ENCODE data around the gene CLCNKB. TPM values are rescaled to one million over a fixed set of nuclear protein-coding genes. Genes with fewer than 3 reads are reported as not detected.

The CLCNKB gene
- total RNA-seq, 4 donors from 2014 or later, result not detected

DNA sequence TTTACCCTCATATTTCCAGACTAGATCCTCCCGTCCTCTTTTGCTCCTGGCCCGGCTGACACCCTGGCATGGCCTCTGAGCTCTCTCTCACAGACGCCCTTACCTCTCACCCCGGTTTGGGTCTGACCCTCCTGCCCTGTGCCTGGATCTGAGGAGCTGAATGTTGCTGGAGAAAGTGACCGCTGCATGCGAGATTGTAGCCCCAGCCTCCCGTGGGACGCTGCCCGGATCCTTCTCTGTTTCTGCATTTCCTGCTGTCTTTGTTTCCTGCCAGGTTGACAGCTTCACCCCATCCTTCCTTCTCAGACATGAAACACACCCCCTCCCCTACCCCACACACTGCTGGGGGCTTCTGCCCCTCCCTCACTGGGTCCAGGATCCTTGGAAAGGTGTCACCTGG is 20.3 kb downstream of the CLCNKB start:
- intact Hi-C loops (cut with DNase I; ENCODE audit: low total_unique reads) (no loop called here), in situ Hi-C loops (cut with MboI; ENCODE audit: low sequenced_read_pairs in 4 of 4) (loop anchor here in 1 of 4 donors (25.0 kb wide), 1 partner anchor 252 kb away; the partner anchor contains the start of gene UQCRHL)
- TF ChIP-seq, protein P1, sequence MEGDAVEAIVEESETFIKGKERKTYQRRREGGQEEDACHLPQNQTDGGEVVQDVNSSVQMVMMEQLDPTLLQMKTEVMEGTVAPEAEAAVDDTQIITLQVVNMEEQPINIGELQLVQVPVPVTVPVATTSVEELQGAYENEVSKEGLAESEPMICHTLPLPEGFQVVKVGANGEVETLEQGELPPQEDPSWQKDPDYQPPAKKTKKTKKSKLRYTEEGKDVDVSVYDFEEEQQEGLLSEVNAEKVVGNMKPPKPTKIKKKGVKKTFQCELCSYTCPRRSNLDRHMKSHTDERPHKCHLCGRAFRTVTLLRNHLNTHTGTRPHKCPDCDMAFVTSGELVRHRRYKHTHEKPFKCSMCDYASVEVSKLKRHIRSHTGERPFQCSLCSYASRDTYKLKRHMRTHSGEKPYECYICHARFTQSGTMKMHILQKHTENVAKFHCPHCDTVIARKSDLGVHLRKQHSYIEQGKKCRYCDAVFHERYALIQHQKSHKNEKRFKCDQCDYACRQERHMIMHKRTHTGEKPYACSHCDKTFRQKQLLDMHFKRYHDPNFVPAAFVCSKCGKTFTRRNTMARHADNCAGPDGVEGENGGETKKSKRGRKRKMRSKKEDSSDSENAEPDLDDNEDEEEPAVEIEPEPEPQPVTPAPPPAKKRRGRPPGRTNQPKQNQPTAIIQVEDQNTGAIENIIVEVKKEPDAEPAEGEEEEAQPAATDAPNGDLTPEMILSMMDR (IDR thresholded peaks at IDR 0.05 in 4 of 5, conservative IDR thresholded peaks at IDR 0.05 in 1 of 5), result no peak
- no peak for TF ChIP-seq POLR2A (IDR thresholded peaks at IDR 0.05)
- Histone ChIP-seq H3K4me1 (peaks cover 12 to 14% of the 10 kb centered on the region in 2 donors), H3K27ac (no peak overlapping the region), H3K36me3 (no peaks in the 10 kb centered on the region), H3K4me3 (no peak overlapping the region), H3K27me3 (no peaks in the 10 kb centered on the region), H3K9me3 (no peaks in the 10 kb centered on the region)
- DNase-seq, result no peak
- no peak for ATAC-seq

DNA sequence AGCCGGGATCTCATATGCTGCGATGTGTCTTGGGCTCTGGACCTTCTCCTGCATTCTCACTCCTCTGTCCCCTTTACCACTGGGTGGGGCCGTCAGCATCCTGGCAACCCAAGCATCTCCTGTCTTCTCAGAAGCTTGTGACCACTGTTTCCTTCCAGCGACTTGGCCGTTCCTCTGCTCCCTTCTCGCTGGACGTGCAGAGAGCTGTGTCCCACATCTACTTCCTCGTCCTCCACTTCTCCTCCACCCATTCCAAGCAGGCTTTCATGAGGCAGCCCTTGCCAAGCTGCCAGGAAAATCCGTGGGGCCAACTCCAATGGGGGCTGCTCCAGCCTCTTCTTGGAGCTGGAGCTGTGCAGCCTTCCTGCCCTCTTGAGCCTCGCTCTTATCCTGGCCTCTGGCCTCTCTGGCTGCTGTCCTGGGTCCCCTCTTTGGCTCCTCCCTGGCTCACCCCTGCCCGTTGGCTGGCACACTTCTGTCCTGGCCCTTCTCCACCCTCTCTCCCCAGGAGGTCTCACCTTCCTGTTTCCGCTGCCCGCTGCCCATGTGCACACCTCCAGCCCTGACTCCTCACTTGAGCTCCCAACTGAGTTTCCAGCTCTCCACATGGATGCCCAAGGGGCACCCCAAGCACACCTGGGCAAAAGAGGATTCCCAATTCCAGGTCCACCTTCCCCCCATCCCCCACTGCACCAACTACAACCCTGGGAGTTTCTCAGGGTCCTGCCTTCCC is 21.1 kb downstream of the CLCNKB start:
- in situ Hi-C loops (cut with MboI; ENCODE audit: low sequenced_read_pairs in 4 of 4) (loop anchor here in 1 of 4 donors (25.0 kb wide), 1 partner anchor 252 kb away; the partner anchor contains the start of gene UQCRHL), intact Hi-C loops (cut with DNase I; ENCODE audit: low total_unique reads) (no loop called here)
- Histone ChIP-seq H3K4me1 (peaks cover 12 to 14% of the 10 kb centered on the region in 2 donors), H3K27ac (no peak overlapping the region), H3K9me3 (no peaks in the 10 kb centered on the region), H3K36me3 (no peaks in the 10 kb centered on the region), H3K27me3 (no peaks in the 10 kb centered on the region), H3K4me3 (no peak overlapping the region)
- DNase-seq, result no peak
- TF ChIP-seq, protein P1 (IDR thresholded peaks at IDR 0.05 in 4 of 5, conservative IDR thresholded peaks at IDR 0.05 in 1 of 5), result no peak
- TF ChIP-seq POLR2A (IDR thresholded peaks at IDR 0.05), result no peak
- no peak for ATAC-seq

DNA sequence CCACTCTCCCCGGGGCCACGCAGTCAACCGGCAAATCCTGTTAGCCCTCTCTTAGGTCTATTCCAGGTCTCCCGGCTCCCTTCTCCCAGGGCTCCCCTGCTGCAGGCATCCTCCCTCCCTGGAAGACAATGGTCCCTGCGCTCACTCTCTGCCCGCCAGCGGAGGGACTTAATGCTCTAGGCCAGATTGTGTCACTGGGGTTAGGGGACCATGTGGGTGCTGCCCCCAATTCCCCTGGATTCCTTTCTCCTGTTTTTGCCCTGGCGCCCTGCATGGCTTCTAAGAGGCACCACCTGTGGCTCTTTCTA is 21.6 kb downstream of the CLCNKB start:
- intact Hi-C loops (cut with DNase I; ENCODE audit: low total_unique reads), result no loop called here
- no peaks in the 10 kb centered on the region for H3K36me3 ChIP-seq
- TF ChIP-seq, protein P1 (IDR thresholded peaks at IDR 0.05 in 4 of 5, conservative IDR thresholded peaks at IDR 0.05 in 1 of 5), result no peak
- TF ChIP-seq POLR2A (IDR thresholded peaks at IDR 0.05), result no peak
- no peak overlapping the region for H3K27ac ChIP-seq
- H3K4me1 ChIP-seq, result peaks cover 12 to 14% of the 10 kb centered on the region in 2 donors
- DNase-seq (no peak), ATAC-seq (no peak)
- in situ Hi-C loops (cut with MboI; ENCODE audit: low sequenced_read_pairs in 4 of 4), result loop anchor here in 1 of 4 donors (25.0 kb wide), 1 partner anchor 253 kb away; the partner anchor contains the start of gene UQCRHL
- H3K27me3 ChIP-seq, result no peaks in the 10 kb centered on the region
- H3K9me3 ChIP-seq, result no peaks in the 10 kb centered on the region
- H3K4me3 ChIP-seq, result no peak overlapping the region

DNA sequence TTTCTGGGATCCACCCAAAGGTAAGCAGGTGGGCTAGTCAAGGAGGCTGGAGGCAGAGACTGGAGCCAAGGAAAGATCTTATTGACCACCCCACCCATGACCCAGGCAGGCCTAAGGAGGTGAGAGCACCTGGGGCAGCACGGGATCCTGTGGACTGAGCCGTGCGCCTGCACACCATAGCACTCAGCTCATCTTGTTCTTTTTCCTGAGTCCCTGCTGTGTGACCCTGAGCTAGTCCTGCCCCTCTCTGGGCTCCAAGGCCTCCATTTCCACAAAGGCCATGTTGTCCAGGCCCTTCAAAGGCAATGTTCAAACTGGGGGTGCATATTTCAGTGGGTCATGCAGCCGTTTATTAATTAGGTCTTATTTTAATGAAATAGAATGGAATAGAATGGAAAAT is 22.7 kb downstream of the CLCNKB start:
- intact Hi-C loops (cut with DNase I; ENCODE audit: low total_unique reads) (no loop called here), in situ Hi-C loops (cut with MboI; ENCODE audit: low sequenced_read_pairs in 4 of 4) (loop anchor here in 1 of 4 donors (25.0 kb wide), 1 partner anchor 254 kb away; the partner anchor contains the start of gene UQCRHL)
- Histone ChIP-seq H3K4me3 (no peak overlapping the region), H3K27me3 (no peaks in the 10 kb centered on the region), H3K9me3 (no peaks in the 10 kb centered on the region), H3K36me3 (no peaks in the 10 kb centered on the region), H3K4me1 (peaks cover 12 to 14% of the 10 kb centered on the region in 2 donors), H3K27ac (no peak overlapping the region)
- TF ChIP-seq, protein P1 (IDR thresholded peaks at IDR 0.05 in 4 of 5, conservative IDR thresholded peaks at IDR 0.05 in 1 of 5), result no peak
- no peak for TF ChIP-seq POLR2A (IDR thresholded peaks at IDR 0.05)
- DNase-seq, result no peak
- ATAC-seq, result no peak

Measured in gastrocnemius medialis (tissue), 4 donors.